ENCODE measurements around the gene RPS6KA2.

RPS6KA2 gene

DNA sequence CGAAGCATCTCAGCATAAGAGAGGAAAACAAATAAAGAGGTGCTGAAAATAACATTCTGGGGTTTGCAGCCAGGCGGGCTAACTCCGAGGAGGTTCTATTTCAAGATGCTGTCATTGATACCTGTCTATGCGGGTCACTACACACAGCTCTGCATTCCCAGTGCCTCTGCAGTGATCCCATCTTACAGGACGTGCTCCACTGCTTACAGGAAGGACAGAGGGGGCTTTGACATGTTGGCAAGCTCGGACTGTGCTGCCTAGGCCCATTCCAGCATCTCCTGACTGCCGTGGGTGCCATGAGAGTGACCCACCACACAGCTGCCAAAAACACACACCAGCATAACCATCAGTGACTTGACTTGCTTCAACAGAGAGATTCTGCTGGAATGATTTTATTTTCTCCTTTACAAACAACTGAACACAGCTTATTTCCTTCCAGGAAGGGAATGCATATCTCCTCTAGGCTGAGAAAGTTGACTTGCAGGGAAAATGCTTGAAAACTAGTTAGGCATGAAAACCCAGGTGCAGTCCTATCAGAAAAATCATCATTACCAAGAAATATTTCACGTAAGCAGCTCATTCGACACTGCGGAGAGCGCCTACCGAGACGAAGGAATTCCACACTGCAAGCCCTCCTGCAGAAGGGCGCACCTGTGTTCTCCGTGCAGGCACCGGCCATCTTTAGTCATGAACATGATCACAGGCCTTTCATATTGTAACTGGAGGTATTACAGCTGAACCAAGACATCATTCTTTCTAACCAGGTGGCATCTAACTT is 103.1 kb downstream of the RPS6KA2 start:
- no peak for DNase-seq

DNA sequence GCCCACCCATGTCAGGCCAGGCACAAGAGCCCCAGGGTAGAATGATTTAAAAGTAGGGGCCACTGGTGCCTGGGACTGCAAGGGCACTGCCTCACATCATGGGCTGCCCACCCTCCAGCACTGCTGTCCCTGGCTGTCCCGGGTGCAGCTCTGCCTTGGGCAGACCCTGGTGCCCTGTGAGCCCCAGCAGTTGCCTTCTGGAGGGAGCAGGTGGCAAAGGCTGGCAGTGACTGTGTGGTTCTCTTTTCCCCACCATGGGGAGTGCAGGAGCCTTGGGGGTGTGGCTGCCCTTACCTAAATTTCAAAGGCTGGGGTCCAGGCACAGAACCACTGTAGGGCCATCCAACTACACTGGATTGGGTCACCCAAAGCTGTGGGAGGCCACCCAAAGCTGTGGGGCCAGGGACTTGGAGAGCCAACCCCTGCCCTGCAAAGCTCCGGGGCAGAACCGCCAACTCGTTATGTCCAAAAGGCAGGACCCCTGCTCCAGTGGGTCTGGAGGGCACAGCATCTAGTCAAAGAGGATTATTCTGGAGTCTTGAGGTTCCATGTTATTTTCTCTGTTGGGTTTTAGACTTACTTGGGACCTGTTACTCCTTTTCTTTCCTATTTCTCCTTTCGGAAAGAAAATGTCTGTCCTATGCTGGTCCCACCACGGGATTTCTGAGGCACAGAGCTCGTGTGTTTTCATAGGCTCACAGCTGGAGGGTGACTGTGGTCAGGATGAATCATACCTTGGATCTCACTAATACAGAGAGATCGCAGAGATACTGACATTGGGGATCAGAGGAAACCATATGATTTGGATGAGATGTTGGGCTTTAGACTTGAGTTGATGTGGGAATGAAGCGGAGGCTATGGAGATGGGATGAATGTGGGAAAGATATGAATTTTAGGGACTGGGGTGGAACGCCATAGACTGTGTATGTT is 105.9 kb downstream of the RPS6KA2 start:
- DNase-seq: no peak

DNA sequence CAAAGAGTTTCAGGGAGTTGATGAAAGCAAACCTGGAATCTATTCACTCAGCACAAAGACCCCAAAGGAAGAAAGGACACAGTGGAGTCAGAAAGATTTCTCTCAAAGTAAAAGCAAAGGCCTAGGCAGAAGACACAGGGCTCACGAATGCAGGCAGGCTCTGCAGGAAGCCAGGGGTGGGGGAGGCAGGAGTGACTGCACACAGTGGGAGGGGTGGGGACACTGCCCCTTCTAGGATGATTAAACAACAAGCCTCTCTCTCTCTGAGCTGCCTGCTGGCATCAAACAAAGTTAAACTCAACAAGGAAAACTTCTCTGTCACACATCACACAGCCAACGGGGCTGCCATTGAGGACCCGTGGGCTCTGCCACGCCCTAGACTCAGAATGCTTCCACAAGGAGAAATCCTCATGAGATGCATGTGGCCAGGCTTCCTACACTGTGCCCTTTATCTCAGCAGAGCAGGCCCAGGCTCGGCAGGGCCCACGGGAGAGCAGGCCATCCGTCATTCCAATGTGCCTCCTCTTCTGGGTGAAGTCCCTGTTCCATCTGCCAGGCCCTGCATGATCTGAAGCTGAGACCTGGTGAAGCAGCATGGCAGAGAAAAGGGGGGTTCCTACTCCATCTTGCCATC is 110.7 kb downstream of the RPS6KA2 start:
- DNase-seq: no peak

DNA sequence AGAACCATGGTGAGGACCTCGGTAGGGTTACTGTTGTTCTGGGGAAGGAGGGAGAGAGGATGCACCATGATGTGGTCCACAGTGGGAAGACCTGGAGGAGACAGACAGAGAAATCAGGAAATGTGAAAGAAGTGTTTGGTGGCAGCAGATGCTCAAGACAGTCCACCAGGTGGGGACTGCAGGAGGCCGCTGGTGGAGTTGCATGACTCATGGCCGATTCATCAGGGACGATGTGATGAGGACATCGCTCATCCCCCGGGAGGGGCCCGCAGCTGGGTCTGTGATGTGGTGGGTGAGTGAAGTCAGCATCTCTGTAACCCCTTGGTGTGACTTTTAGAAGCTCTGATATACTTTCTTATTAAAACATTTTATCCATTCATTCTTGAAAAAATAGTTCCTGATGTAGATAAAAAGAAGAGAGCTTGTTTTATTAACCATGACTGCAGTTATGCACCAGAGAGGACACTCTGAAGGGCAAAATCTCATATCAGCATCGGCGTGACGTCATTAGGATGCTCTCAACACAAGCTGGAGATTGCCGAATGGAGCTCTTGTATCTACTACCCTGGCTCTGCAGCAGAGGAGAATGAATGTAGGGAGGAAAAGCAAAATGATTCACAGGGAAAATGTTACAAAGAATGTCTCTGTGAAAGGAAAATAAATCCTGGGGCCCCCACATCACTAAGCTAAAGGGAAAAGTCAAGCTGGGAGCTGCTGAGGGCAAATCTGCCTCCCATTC is 111.8 kb downstream of the RPS6KA2 start:
- no peak for DNase-seq

DNA sequence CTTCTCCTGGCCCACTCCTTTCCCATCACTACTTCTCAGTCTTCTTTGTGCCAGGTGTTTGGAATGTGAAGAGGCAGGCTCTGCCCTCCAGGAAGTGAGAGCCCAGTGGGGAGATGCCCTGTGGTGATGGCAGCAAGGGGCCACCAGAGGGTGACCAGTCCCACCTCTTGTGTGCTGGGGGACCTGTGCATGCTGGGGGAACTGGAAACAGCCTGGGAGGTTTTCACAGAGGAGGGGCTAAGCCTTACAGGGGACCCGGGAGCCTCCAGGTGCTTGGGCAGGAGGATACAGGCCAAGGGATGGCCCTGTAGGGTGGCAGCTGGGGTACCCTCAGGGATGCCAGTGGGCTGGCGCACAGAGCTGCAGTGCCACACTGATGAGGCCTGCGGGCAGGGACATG is 112.9 kb downstream of the RPS6KA2 start:
- no peak for DNase-seq

DNA sequence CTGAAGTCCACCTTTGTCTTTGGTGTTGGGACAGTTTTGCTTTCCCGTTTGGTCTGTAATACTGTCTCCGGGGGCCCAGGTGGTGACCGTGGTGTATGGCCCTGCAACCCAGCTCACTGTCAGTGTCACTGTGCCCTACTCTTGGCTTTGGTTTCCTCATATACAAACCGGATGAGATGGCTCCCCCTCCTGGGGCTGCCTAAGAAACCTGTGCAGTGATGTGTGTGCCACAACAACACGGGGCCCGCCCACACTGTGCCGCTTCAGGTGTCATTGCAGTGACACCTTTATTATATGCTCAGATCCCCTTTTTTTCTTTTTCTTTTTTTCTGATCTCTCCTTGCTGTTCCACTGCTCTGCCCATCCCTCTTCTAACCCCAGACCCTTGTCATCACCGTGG is 114.5 kb downstream of the RPS6KA2 start:
- DNase-seq: peak in 3 of 5 donors; percentile 10 to 35 (median 19)

DNA sequence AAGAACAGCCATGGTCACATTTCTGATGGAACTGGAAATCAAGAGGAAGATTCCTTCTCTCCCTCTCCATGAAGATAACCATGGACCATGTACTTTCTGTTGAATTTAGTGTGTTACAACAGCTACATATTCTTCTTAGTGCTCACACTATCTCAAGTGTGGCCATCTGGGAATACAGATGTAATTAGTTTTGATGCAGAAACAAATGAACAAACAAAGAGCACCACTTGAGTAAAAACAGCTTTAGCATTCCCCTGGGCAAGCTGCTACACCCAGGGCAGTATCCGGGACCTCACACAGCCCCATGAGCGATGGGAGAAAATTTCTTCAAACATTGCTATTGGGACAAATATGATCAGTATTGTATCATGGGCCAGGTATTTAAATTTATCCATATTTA is 115.7 kb downstream of the RPS6KA2 start:
- no peak for DNase-seq

DNA sequence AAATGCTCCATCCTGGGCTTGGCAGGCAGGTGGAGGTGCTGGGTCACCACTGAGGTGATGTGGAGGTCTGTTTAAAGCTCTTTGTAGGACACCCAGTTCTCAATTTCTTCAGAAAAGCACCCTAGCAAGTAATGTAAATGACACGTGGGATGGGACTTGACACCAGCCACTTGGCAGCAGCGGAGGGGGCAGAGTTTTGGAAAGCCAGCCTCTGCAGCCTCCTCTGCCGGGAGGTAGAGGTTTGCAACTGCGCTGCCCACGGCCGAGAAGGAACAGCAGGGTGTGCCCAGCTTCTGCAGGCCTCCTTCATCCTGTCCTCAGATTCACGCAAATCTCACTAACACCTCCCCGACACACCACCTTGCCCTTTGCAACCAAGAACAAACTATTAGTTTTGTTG is 117.9 kb downstream of the RPS6KA2 start:
- DNase-seq: no peak

DNA sequence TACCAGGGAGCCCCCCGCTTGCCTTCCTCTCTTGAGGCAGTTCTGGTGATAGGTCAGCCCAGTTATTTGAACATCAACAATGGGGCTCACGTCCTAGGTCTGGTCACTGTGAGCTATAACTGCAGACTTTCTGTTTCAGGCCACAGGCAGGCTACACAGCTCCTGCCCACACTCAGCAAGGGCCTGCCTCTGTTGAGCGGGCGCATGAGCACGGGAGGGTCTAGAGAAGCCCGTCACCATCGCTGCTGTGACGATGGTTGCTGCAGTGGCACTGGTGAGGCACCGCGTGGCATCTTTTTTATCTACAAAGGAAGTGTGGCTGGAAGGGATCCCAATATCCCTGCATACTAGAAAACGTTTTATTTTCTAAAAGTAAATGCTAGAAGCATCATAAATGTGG is 118.3 kb downstream of the RPS6KA2 start:
- no peak for DNase-seq

DNA sequence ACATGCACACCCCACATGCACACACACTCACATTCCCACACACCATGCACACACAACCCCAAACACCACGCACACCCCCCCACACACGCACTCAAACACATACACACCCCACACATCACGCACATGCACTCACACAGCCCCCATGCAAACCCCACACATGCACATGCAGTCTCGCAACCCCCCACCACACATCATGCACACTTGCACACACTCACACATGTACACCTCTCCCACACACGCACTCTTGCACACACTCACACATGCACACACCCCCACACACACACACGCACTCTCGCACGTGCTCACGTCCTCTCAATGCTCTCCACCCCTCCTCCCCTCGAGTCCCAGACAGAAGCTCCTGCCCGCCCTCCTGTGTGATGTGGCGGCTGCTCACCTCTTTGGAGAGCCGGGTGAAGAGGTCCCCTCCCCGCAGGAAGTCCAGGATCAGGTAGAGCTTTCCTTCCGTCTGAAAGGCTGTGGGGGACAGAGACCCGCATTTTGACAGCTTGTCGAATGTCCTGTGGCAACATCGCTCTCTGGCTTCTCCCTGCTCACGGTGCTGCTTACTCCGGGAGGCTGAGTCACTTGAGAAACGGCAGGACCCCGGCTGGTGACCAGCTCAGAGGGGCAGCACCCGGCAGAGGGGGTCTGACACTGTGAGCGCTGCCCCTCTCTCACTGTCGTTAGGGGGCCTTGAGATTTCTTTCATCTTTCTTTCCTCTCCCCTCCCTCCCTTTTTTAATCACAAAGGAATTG is 119.1 kb downstream of the RPS6KA2 start:
- DNase-seq: no peak

DNA sequence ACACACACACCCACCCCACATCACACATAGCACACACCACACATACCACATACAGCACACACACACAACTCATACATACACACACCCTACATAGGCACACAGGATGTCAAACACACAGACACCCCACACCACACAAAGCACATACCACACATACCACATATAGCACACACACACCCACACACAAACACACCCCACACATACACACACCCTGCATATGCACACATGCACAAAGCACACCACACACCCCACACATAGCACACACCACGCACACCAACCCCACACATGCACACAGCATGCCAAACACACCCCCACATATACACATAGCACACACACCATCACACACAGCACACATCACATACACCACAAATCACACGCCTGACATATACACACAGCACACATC is 119.7 kb downstream of the RPS6KA2 start:
- DNase-seq: no peak

DNA sequence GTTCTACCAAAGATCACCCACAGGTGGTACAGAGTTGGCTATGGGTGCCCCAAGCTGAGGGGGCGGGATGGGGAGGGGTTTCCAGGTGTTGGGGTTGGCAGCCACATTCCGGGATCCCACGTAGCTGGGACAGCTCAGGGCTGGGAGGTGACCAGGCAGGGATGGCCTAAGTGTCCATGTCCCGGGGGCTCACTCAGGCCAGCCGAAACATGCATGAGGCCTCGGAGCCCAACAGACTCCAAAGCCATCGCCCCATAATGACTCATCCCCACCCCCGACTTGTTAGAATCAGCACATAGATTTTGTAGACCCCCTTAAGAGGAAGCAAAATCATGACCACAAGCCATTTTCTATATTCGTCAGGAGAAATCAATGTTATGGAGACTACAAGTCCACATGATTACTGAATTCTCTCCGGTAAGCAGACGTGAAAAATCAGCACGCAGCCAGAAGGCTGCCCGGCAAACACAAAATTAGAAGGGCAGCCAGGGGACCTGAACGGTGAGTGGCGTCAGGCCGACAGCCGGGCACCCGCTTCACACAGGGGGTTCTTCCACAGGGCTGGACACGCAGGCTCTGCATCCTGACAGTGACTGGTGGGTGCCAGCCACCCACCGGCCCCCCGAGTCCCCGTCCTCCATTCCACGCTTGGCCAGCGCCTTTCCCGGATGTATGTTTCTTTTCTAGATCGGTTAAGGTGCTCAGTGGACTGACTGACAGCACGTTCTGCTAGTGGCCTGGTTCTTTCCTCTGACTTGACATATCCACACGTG is 121.7 kb downstream of the RPS6KA2 start:
- no peak for DNase-seq

DNA sequence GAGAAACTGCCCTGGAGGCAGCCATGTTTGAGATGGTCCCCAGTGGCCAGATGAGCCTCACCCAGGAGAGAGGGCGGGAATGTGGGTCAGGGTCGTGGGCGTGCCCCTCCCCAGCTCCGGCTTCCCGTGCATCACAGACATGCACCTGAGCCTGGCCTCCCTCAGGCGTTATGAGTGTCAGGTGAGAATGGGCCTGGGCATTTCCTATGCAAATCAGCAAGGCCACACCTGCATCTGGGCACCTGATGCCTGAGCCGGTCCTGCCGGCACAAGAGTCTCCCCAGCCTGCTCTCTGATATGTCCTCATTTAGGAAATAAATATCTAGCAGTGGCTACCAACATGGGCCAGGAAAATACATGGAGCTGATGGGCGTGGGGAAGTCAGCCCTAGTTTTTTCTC is 123.0 kb downstream of the RPS6KA2 start:
- DNase-seq: no peak

DNA sequence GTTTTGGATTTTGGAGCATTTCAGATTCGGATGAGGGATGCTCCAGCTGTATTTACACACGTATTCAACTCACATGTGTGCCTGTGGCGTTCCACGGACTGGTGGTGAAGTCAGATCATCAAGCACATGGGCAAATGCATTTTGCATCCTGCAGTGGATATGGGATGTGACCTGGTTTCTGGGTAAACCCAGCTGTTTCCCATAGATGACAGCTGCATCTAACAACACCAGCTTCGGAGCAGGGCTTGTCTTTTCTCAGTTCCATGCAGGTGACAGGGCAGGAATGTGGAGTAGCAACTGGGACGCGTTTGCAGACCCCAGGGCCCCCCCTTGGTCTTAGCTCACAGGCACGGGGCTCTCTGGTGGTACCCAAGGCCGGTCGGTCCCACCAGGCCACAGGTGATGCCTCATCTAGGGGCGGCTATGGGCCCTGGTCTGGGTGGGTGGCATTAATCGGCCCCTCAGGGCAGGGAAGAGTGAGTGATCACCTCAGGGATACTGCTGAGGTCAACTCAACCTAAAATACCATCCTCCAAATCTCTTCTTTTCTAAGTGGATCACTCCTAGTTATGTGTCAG is 123.8 kb downstream of the RPS6KA2 start:
- DNase-seq: no peak

DNA sequence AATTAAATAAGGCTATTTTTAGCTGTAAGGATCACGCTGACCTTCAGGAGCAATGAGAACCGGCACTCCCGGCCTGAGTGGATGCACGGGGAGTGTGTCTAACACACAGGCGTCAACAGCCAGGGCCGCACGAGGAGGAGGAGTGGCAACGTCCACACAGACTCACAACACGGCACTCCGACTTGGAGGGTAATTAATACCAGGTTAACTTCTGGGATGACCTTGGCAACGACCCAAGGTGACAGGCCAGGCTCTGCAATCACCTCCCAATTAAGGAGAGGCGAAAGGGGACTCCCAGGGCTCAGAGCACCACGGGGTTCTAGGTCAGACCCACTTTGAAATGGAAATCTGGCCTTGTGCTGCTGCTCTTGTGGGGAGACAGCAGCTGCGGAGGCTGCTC is 124.6 kb downstream of the RPS6KA2 start:
- no peak for DNase-seq

DNA sequence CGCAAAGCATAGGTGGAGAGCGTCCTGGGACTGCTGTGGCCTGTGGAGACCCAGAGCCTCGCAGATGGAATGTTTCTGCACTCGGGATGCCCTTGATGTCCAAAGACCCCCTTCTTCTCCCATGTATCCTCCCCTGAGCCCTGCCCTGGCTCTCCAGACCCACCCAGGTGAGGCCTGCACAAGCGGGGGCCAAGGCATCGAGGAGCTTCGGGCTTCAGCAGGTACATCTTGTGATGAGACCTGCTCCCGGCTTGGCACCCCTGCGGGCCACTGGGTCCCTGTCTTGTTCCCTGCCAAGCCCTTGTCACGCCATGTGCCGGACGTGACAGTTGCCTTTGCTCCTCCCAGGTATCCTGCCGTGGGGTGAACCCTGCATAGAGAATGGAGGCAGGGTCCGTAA is 125.8 kb downstream of the RPS6KA2 start:
- no peak for DNase-seq

DNA sequence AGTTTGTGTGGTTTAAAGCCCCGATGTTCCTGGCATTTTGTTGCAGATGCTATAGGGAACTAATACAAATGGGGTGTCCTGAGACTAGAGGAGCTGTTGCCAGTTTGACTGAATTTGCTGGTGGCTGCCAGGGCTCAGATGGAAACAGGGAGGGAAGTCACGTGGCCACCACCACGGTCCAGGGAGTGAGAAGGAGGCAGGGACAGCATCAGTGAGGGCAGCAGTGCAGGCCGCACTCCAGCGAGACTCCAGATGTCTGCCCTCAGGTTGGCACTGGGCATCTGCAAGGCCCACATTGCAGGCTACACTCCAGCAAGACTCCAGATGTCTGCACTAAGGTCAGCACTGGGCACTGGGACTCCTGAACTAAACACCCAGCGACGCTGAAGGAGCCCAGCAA is 126.8 kb downstream of the RPS6KA2 start:
- DNase-seq: no peak

DNA sequence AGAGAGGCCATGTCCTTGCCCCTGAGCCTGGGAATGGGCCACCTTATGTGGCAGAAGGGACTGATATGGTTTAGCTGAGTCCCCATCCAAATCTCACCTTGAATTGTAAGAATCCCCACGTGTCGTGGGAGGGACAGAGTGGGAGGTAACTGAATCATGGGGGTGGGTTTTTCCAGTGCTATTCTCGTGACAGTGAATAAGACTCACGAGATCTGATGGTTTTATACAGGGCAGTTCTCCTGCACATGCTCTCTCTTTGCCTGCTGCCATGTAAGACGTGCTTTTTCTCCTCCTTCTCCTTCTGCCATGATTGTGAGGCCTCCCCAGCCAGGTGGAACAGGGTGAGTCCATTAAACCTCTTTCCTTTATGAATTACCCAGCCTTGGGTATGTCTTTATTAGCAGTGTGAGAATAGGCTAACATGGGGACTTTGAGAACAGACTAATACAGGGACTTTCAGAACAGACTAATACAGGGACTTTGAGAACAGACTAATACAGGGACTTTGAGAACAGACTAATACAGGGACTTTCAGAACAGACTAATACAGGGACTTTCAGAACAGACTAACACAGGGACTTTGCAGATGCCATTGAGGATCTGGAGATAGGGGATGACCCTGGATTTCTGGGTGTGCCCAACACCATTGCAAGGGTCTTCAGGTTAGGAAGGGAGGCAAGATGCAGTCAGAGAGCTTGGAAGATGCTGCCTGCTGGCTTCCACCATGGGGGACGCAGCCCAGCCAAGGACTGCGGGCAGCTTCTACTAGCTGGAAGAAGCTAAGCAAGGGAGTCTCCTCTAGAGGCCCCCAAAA is 127.5 kb downstream of the RPS6KA2 start:
- DNase-seq: peak in 1 of 5 donors; percentile 6

DNA sequence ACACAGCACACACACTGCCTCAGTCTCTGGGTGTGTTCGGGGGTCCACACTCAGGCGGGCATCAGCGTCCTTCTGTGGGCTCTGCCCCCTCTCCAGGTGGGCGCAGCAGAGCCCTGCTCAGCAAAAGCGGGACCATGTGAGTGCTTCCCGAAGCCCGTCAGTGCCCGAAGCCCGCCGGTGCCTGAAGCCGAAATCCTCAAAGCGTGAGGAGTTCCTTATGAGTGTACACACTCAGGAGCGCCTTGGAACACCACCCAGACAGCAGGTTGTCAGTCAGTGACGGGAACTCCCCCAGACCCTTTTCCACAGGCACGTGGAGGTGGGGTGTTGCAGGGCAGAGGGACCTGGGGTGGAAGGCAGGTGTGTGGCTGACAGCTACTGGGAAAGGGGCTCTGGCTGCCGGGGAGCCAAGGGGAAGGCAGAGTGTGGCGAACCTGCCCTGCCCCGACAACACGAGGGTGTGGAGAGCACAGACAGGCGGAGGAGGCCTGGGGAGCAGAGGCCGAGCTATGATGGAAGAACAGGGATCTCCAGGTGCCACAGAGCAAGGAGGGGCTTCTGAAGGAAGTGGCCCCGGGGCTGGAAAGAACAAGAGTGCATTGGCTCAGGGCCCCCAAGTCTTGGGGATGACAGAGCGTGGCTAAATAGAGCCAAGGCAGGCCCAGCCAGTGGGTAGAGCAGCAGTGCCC is 128.2 kb downstream of the RPS6KA2 start:
- DNase-seq: no peak
